Measurements from ENCODE around the gene OR2J3.

- TF ChIP-seq CTCF (IDR thresholded peaks at IDR 0.05): no peak
- no peak for TF ChIP-seq POLR2A (IDR thresholded peaks at IDR 0.05)
These were observed 10.1 kb upstream of the OR2J3 start for GRCh38 chr6:29097803-29098202.

All from thyroid gland (tissue), 4 donors.